ENCODE data around the gene SYNE2.
"Not testable (repeated sequence)": the region's sequence is repeated elsewhere in the genome, so short reads cannot be mapped to it uniquely, and the experiment has no call there.

DNA sequence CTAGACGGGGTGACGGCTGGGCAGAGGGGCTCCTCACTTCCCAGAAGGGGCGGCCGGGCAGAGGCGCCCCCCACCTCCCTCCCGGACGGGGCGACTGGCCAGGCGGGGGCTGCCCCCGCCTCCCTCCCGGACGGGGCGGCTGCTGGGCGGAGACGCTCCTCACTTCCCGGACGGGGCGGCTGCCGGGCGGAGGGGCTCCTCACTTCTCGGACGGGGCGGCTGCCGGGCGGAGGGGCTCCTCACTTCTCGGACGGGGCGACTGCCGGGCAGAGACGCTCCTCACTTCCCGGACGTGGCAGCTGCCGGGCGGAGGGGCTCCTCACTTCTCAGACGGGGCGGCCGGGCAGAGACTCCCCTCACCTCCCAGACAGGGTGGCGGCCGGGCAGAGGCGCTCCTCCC, 330.1 kb downstream of the SYNE2 start:
- TF ChIP-seq, protein P1, sequence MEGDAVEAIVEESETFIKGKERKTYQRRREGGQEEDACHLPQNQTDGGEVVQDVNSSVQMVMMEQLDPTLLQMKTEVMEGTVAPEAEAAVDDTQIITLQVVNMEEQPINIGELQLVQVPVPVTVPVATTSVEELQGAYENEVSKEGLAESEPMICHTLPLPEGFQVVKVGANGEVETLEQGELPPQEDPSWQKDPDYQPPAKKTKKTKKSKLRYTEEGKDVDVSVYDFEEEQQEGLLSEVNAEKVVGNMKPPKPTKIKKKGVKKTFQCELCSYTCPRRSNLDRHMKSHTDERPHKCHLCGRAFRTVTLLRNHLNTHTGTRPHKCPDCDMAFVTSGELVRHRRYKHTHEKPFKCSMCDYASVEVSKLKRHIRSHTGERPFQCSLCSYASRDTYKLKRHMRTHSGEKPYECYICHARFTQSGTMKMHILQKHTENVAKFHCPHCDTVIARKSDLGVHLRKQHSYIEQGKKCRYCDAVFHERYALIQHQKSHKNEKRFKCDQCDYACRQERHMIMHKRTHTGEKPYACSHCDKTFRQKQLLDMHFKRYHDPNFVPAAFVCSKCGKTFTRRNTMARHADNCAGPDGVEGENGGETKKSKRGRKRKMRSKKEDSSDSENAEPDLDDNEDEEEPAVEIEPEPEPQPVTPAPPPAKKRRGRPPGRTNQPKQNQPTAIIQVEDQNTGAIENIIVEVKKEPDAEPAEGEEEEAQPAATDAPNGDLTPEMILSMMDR (IDR thresholded peaks at IDR 0.05; ENCODE audit: insufficient read depth, low read depth, low read length) = not testable (repeated sequence)
- TF ChIP-seq EZH2 (IDR thresholded peaks at IDR 0.05; ENCODE audit: insufficient read depth, low read length) = not testable (repeated sequence)

Data from astrocyte (in vitro differentiated cells and primary cell).